Activated naive CD4-positive, alpha-beta T cell treated with anti-CD3 and anti-CD28 coated beads, Interleukin-2, amount 50 U/mL, for 24 hours (primary cell): ENCODE measurements around the gene HCST.

Experiments used
- H3K27ac Mint-ChIP-seq: one replicate; pipeline ENCODE4 v1.8.0; 2021; ENCODE audit warnings: mild to moderate bottlenecking, mixed read lengths
- H3K27me3 Mint-ChIP-seq: one replicate; pipeline ENCODE4 v1.8.0; 2021; ENCODE audit warnings: mixed read lengths
- H3K36me3 Mint-ChIP-seq: one replicate; pipeline ENCODE4 v1.8.0; 2021; ENCODE audit warnings: mixed read lengths
- H3K4me1 Mint-ChIP-seq: one replicate; pipeline ENCODE4 v1.8.0; 2021; ENCODE audit warnings: mixed read lengths
- H3K4me3 Mint-ChIP-seq: one replicate; pipeline ENCODE4 v1.8.0; 2021; ENCODE audit warnings: mild to moderate bottlenecking, mixed read lengths
- H3K9me3 Mint-ChIP-seq: one replicate; pipeline ENCODE4 v1.8.0; 2021; ENCODE audit warnings: mixed read lengths

HCST gene, protein sequence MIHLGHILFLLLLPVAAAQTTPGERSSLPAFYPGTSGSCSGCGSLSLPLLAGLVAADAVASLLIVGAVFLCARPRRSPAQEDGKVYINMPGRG

DNA sequence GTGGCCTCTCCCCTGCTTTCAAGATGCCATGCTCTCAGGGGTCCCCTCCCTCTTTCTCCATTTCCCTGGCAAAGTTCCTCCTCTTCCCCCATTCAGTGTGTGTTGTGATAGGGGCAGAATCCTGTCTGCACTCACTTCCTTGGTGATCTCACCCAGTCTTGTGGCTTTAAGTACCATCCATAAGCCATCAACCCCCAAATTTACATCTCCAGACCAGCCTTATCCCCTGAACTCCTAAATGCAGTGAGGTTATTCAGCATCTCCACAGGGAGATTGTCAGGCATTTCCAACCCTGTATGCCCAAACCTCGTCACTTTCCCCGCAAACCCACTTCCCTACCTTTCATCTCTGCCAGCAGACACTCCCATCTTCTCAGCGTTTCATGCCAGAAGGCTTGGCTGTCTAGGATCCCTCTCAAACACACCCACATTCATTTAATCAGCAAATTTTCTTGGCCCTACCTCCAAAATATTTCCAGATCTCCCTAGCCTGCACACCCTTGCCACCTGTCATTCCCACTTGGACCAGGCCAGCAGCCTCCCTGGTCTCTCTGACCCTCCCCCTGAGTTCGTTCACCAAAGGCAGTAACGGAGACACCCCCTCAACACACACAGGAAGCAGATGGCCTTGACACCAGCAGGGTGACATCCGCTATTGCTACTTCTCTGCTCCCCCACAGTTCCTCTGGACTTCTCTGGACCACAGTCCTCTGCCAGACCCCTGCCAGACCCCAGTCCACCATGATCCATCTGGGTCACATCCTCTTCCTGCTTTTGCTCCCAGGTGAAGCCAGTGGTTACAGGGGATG is at the start of gene HCST:
HCST (plus strand) TSS at position 676 of the 808 bp plus-strand sequence; CDS start at position 741, 65 bp downstream.
- Mint-ChIP-seq H3K36me3 (peaks cover 4% of the 10 kb centered on the region), H3K9me3 (no peaks in the 10 kb centered on the region)

DNA sequence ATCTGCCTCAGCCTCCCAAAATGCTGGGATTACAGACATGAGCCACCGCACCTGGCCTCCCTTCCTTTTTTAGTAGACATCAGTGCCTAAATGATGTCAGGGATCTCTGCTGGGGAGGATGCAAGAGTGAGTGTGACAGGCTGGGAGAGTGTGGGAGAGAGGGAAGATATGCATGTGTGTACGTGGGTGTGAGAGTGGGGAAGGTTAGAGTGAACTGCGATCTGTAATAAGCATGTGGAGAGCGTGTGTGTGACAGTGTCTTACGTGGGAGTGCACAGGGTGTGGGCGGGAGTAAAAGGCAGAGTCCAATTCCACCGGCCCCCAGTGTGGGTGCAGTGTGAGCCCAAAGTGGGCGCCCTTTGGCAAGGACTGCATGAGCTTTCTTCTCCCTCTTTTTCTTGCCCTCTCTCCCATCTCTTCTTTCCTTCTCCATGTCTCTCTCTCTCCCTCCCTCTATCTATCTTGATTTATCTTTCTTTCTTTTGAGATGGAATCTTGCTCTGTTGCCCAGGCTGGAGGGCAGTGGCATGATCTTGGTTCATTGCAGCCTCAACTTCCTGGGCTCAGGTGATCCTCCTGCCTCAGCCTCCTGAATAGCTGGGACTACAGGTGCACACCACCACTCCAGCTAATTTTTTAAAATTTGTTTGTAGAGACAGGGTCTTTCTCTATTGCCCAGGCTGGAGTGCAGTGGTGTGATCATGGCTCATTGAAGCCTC is 49.1 kb upstream of the HCST start:
- peaks cover 27% of the 10 kb centered on the region for H3K27me3 Mint-ChIP-seq

More for the DNA sequence above, at the start of gene HCST:
- Mint-ChIP-seq H3K27ac (peak within 1 kb of the TSS; percentile 85), H3K4me3 (peak within 1 kb of the TSS; percentile 90), H3K4me1 (peaks cover 49% of the 10 kb centered on the region), H3K27me3 (no peaks in the 10 kb centered on the region)

DNA sequence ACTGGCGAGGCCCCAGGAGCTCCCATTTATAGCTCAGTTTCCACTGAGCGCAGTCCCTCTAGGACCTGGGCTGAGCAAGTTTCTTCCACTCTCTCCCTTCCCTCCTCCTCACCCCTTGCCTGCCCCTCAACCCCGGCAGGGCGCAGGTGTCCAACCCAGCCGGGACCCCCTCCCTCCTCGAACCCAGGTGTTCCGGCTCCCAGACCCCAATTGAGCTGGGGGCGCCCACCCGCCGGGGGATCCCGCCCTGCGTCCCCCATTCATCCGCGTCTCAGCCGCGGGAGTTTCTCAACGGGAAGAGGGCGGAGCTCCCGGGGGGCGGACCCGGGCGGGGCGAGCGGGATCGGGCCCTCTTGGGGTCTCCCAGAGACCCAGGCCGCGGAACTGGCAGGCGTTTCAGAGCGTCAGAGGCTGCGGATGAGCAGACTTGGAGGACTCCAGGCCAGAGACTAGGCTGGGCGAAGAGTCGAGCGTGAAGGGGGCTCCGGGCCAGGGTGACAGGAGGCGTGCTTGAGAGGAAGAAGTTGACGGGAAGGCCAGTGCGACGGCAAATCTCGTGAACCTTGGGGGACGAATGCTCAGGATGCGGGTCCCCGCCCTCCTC is 45.7 kb upstream of the HCST start, which contains the start of gene KIRREL2:
KIRREL2 (plus strand) TSS at position 366 of the 604 bp plus-strand sequence; CDS start at position 575, 209 bp downstream.
- Mint-ChIP-seq H3K4me3 (peak within 1 kb of the TSS; percentile 82), H3K27me3 (peaks cover 32% of the 10 kb centered on the region), H3K27ac (no peak within 1 kb of the TSS), H3K9me3 (no peaks in the 10 kb centered on the region), H3K36me3 (no peaks in the 10 kb centered on the region), H3K4me1 (peaks cover 16% of the 10 kb centered on the region)

More for the DNA sequence above, 49.1 kb upstream of the HCST start:
- no peaks in the 10 kb centered on the region for H3K36me3 Mint-ChIP-seq
- H3K4me3 Mint-ChIP-seq, result no peak overlapping the region
- H3K4me1 Mint-ChIP-seq, result peaks cover 16% of the 10 kb centered on the region
- H3K9me3 Mint-ChIP-seq, result no peaks in the 10 kb centered on the region
- no peak overlapping the region for H3K27ac Mint-ChIP-seq

DNA sequence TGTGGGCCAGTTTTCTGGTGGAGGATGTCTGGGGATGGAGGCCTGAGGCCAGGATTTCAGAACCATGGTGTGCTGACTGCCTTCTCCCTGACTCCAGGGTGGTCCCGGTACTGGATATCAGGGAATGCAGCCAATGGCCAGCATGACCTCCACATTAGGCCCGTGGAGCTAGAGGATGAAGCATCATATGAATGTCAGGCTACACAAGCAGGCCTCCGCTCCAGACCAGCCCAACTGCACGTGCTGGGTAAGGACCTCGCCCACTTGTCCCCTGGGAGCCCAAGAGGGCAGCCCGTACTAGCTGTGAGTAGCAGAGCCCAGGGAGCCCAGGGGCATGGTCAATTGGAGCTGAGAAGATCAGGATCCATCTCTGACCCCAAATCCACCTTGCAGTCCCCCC is 44.0 kb upstream of the HCST start:
- H3K9me3 Mint-ChIP-seq, result no peaks in the 10 kb centered on the region
- peaks cover 34% of the 10 kb centered on the region for H3K27me3 Mint-ChIP-seq
- H3K4me3 Mint-ChIP-seq, result no peak overlapping the region
- H3K36me3 Mint-ChIP-seq, result no peaks in the 10 kb centered on the region
- peaks cover 12% of the 10 kb centered on the region for H3K4me1 Mint-ChIP-seq
- no peak overlapping the region for H3K27ac Mint-ChIP-seq

DNA sequence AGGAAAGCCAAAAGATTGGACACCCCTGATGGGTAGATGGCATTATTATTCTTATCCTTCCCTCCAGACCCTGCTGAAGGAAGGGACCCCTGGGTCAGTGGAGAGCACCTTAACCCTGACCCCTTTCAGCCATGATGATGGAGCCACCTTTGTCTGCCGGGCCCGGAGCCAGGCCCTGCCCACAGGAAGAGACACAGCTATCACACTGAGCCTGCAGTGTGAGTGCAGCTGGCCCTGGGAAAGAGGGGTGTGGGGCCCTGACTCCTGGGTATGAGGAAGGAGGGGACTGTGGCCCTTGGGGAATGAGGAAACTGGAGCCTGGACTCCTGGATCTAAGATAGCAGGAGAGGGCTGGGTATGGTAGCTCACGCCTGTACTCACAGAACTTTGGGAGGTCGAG is 42.9 kb upstream of the HCST start:
- no peaks in the 10 kb centered on the region for H3K9me3 Mint-ChIP-seq
- peaks cover 34% of the 10 kb centered on the region for H3K27me3 Mint-ChIP-seq
- H3K4me1 Mint-ChIP-seq, result peaks cover 12% of the 10 kb centered on the region
- no peak overlapping the region for H3K27ac Mint-ChIP-seq
- H3K36me3 Mint-ChIP-seq, result no peaks in the 10 kb centered on the region
- H3K4me3 Mint-ChIP-seq, result no peak overlapping the region

DNA sequence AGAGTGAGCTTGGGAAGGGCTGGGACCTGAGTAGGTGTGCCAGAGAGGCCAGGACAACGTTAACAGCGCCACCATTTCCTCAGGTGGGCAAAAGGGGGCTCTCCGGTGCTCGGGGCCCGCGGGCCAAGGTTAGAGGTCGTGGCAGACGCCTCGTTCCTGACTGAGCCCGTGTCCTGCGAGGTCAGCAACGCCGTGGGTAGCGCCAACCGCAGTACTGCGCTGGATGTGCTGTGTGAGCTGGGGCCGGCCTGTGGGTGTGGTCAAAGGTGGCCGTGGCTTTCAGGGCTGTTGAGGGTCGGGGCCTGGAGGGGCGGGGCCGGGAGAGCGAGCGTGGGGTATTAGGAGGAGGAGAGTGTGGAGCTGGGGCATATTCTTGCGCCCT is 41.9 kb upstream of the HCST start:
- H3K9me3 Mint-ChIP-seq, result no peaks in the 10 kb centered on the region
- H3K36me3 Mint-ChIP-seq, result no peaks in the 10 kb centered on the region
- H3K4me3 Mint-ChIP-seq, result no peak overlapping the region
- peaks cover 30% of the 10 kb centered on the region for H3K27me3 Mint-ChIP-seq
- peaks cover 12% of the 10 kb centered on the region for H3K4me1 Mint-ChIP-seq
- H3K27ac Mint-ChIP-seq, result no peak overlapping the region

DNA sequence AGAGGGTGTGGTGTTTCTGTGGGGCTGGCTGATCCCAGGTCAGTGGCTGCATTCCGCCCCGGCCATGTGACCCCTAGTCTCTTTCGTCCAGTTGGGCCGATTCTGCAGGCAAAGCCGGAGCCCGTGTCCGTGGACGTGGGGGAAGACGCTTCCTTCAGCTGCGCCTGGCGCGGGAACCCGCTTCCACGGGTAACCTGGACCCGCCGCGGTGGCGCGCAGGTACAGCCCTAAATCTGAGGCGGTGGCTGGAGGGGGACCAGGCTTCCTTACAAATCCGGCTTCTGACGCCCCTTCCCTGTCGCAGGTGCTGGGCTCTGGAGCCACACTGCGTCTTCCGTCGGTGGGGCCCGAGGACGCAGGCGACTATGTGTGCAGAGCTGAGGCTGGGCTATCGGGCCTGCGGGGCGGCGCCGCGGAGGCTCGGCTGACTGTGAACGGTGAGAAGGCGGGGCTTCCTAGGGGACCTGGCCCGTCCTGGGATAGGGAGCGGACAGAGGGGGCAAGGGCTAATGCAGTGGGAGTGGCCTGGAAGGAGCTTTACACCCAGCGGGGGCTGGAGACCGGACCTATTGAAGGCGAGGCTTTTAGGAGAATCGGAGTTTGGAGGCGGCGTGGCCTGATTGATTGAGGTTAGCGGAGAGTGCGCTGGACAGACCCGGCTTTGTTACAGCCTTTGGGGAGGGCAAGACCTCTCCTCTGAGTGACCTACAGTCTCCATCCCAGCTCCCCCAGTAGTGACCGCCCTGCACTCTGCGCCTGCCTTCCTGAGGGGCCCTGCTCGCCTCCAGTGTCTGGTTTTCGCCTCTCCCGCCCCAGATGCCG is 41.3 kb upstream of the HCST start:
- Mint-ChIP-seq H3K36me3 (no peaks in the 10 kb centered on the region), H3K27me3 (peaks cover 28% of the 10 kb centered on the region), H3K27ac (no peak overlapping the region), H3K9me3 (no peaks in the 10 kb centered on the region), H3K4me1 (peaks cover 12% of the 10 kb centered on the region), H3K4me3 (no peak overlapping the region)

DNA sequence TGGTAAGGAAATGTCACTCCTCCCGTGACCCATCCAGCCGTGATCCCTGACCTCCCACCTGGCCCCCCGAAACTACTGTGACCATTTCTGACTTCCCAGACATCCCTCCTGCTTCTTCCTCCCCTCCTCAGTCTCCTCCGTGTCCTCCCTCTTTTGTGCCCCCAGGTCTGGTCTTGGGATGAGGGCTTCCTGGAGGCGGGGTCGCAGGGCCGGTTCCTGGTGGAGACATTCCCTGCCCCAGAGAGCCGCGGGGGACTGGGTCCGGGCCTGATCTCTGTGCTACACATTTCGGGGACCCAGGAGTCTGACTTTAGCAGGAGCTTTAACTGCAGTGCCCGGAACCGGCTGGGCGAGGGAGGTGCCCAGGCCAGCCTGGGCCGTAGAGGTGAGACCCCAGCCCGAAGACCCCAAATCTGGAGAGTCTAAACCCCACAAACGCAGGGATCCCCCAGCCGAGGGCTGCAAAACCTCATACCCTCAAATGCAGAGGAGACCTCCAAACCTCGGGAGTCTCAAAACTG is 40.6 kb upstream of the HCST start:
- H3K36me3 Mint-ChIP-seq, result no peaks in the 10 kb centered on the region

DNA sequence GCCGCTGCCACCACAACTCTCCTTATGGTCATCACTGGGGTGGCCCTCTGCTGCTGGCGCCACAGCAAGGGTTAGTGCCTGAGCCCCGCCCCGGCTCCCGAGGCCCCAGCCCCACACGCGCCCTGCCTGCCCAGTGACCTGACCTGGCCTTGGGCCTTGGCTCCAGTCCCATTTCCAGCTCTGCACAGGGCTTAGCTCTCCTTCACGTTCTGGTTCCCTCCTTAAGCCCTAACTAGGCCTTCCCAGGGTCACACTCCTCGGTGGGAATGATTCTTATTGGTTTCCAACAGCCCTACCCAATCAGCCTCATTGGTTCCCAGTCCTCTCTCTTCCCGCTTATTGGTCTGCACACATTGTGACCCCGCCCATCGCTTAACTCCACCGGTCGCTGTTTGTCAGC is 39.8 kb upstream of the HCST start:
- Mint-ChIP-seq H3K27ac (no peak overlapping the region), H3K36me3 (no peaks in the 10 kb centered on the region), H3K9me3 (no peaks in the 10 kb centered on the region)

More for the DNA sequence above, 40.6 kb upstream of the HCST start:
- no peak overlapping the region for H3K4me3 Mint-ChIP-seq
- peaks cover 28% of the 10 kb centered on the region for H3K27me3 Mint-ChIP-seq
- no peak overlapping the region for H3K27ac Mint-ChIP-seq
- H3K9me3 Mint-ChIP-seq, result no peaks in the 10 kb centered on the region
- peaks cover 11% of the 10 kb centered on the region for H3K4me1 Mint-ChIP-seq

DNA sequence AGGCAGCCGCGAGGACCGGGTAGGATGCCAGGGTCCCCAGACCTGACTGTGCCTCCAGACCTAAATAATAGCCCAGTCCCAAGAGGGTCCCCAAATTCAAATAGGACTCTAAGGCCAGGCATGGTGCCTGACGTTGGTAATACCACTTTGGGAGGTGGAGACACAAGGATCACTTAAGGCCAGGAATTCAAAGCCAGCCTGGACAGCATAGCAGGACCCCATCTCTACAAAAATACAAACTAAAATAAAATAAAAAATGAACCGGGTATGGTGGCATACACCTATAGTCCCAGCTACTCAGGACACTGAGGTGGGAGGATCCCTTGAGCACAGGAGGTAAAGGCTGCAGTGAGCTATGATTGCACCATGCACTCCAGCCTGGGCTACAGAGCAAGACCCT is 39.3 kb upstream of the HCST start:
- no peak overlapping the region for H3K4me3 Mint-ChIP-seq
- H3K9me3 Mint-ChIP-seq, result no peaks in the 10 kb centered on the region

More for the DNA sequence above, 39.8 kb upstream of the HCST start:
- H3K4me3 Mint-ChIP-seq, result no peak overlapping the region
- H3K27me3 Mint-ChIP-seq, result peaks cover 28% of the 10 kb centered on the region
- H3K4me1 Mint-ChIP-seq, result peaks cover 6% of the 10 kb centered on the region

DNA sequence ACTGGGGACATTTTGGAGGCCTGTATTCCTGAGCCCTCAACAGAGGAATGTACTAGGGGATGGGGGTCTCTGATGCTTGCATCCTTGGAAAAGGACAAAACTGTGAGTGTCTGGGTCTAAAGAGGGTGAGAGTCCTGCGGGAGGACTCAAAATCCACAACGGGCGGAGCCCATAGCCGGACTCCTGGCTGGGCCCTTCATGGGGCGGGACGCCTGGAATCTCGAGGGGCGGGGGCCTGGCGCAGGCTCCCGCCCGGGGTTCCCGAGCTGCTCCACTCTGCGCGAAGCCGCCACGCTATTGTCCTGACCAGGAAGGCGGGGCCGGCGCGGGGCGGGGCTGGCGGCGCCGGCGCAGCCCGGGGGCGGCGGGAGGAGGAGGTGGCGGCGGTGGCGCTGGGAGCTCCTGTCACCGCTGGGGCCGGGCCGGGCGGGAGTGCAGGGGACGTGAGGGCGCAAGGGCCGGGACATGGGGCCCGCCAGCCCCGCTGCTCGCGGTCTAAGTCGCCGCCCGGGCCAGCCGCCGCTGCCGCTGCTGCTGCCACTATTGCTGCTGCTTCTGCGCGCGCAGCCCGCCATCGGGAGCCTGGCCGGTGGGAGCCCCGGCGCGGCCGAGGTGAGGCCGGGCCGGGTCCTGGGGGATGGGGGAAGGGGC is 34.0 kb upstream of the HCST start, which contains the start of gene APLP1:
APLP1 (plus strand) TSS at position 403 of the 651 bp plus-strand sequence; CDS start at position 466, 63 bp downstream.
- Mint-ChIP-seq H3K27ac (peak within 1 kb of the TSS; percentile 20), H3K27me3 (peaks cover 19% of the 10 kb centered on the region)

More for the DNA sequence above, 39.3 kb upstream of the HCST start:
- Mint-ChIP-seq H3K36me3 (no peaks in the 10 kb centered on the region), H3K4me1 (peaks cover 1% of the 10 kb centered on the region), H3K27me3 (peaks cover 28% of the 10 kb centered on the region), H3K27ac (no peak overlapping the region)

DNA sequence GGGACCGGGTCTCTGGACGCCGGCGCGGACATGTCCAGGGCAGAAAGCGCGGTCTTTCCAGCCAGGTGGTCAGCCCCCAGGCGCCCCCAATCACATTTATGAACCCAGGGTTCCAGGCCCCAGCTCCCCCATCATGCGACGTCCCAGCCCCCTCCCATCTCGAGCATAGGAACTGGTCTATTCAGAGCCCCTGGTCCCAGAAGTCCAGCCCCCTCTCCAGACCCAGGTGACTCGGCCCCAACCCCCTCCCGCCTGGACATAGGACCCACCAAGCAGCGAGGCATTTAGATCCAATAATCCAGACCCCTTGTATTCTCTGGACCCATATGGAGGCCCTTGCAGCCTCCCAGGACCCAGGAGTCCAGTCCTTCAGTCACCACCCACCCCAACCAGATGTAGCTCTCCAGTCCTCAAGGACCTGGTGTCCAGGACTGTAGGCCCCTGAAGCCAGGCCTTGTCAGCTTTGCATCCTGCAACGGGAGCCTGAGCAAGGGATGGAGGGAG is 33.5 kb upstream of the HCST start:
- no peak overlapping the region for H3K27ac Mint-ChIP-seq
- H3K27me3 Mint-ChIP-seq, result peaks cover 21% of the 10 kb centered on the region
- H3K4me3 Mint-ChIP-seq, result peak overlapping the region; percentile 68
- peaks cover 14% of the 10 kb centered on the region for H3K4me1 Mint-ChIP-seq
- H3K36me3 Mint-ChIP-seq, result no peaks in the 10 kb centered on the region
- no peaks in the 10 kb centered on the region for H3K9me3 Mint-ChIP-seq

More for the DNA sequence above, 34.0 kb upstream of the HCST start, which contains the start of gene APLP1:
- Mint-ChIP-seq H3K9me3 (no peaks in the 10 kb centered on the region), H3K36me3 (no peaks in the 10 kb centered on the region), H3K4me3 (peak within 1 kb of the TSS; percentile 68), H3K4me1 (peaks cover 14% of the 10 kb centered on the region)

DNA sequence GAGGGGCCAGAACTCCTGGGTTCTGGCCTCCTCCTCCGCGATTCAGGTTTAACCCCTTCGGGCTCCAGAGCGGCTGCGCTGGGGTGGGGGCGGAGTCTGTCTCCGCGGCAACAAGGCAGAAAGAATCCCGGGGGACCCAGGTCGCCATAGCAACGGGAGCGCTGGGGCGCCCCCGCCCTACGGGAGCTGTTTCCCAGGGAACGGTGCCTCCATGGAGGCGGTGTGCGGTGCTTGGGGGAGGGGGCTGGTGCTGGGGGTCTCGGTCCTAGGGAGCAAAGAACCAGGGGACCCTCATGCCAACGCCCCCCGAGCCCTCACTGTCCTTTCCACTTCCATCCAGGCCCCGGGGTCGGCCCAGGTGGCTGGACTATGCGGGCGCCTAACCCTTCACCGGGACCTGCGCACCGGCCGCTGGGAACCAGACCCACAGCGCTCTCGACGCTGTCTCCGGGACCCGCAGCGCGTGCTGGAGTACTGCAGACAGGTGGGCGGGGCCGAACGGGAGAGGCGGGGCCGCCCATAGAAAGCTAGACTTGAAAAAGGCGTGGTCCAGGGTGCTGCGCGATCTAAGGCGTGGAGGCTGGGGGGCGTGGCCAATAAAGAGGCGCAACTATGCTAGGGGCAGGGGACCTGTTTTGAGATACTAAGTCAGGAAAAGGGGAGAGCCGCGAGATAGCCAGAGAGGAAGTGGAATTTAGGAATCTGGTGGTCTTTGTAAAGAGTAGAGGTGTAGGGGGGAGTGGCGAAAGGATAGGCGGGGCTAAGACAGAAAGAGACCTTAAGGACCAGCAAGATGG is 32.8 kb upstream of the HCST start:
- no peaks in the 10 kb centered on the region for H3K36me3 Mint-ChIP-seq
- no peaks in the 10 kb centered on the region for H3K9me3 Mint-ChIP-seq
- peaks cover 14% of the 10 kb centered on the region for H3K4me1 Mint-ChIP-seq
- peaks cover 24% of the 10 kb centered on the region for H3K27me3 Mint-ChIP-seq
- H3K27ac Mint-ChIP-seq, result no peak overlapping the region
- peak overlapping the region; percentile 69 for H3K4me3 Mint-ChIP-seq
